ENCODE data around the gene ARVCF.
A peak's percentile ranks its signal among the peaks of the same experiment; 100 is the strongest.

ARVCF gene

GRCh38 chr22:19961868-19962245 is 54.8 kb downstream of the ARVCF start:
- DNase-seq (ENCODE audit: low read depth) = no peak

GRCh38 chr22:19961201-19961580 is 55.4 kb downstream of the ARVCF start:
- no peak for DNase-seq (ENCODE audit: low read depth)

- DNase-seq (ENCODE audit: low read depth) = no peak
These were observed 56.0 kb downstream of the ARVCF start for GRCh38 chr22:19960491-19961200.

GRCh38 chr22:19959587-19960490 is 56.8 kb downstream of the ARVCF start:
- DNase-seq (ENCODE audit: low read depth) = no peak

GRCh38 chr22:19959043-19959586 is 57.5 kb downstream of the ARVCF start:
- DNase-seq (ENCODE audit: low read depth) = no peak

GRCh38 chr22:19958083-19959042 is 58.3 kb downstream of the ARVCF start:
- DNase-seq (ENCODE audit: low read depth) = no peak

GRCh38 chr22:19957445-19957844 is 59.2 kb downstream of the ARVCF start:
- no peak for DNase-seq (ENCODE audit: low read depth)

- no peak for DNase-seq (ENCODE audit: low read depth)
These were observed 61.1 kb downstream of the ARVCF start for GRCh38 chr22:19955241-19956128.

GRCh38 chr22:19951346-19951745 is 65.3 kb downstream of the ARVCF start:
- no peak for DNase-seq (ENCODE audit: low read depth)

- no peak for DNase-seq (ENCODE audit: low read depth)
These were observed 68.4 kb downstream of the ARVCF start for GRCh38 chr22:19948057-19948760.

- no peak for DNase-seq (ENCODE audit: low read depth)
These were observed 73.3 kb downstream of the ARVCF start for GRCh38 chr22:19943082-19944026.

GRCh38 chr22:19942157-19943081 is 74.2 kb downstream of the ARVCF start:
- no peak for DNase-seq (ENCODE audit: low read depth)

GRCh38 chr22:19941365-19942082 is 75.1 kb downstream of the ARVCF start, which contains the start of the genes COMT and TXNRD2:
COMT (plus strand) TSS chr22:19941772; CDS start chr22:19962527, 20,755 bp downstream.
TXNRD2 (minus strand) TSS chr22:19941818; CDS start chr22:19941803, 15 bp downstream.
- peak; percentile 57 for DNase-seq (ENCODE audit: low read depth)

GRCh38 chr22:19940536-19941364 is 75.9 kb downstream of the ARVCF start:
- DNase-seq (ENCODE audit: low read depth) = no peak

GRCh38 chr22:19937616-19938473 is 78.8 kb downstream of the ARVCF start:
- no peak for DNase-seq (ENCODE audit: low read depth)

Data from stimulated activated CD8-positive, alpha-beta memory T cell treated with anti-CD3 and anti-CD28 coated beads, Interleukin-4, amount 100 ng/mL, for 24 hours (primary cell).